ENCODE results near the gene GAA. TPM values are rescaled to one million over a fixed set of nuclear protein-coding genes. Genes with fewer than 3 reads are reported as not detected.

The GAA gene
- total and polyA plus RNA-seq, 11 donors: 27.5 to 109 (median 46.0) TPM

DNA sequence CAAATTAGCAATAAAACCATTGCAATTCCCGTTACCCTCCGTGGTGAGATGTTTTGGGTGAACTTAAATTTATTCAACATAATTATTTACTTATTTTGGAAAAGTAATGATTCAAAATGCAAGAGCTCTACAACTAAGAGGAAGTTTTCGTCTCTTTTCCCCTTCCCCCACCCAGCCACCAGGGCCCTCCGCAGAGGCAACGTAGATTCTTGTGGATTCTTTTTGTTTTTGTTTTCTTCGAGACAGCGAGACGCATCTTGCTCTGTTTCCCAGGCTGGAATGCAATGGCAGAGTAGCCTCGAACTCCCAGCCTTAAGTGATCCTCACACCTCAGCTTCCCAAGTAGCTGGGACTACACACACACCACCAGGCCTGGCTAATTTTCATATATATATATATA lies 45.8 kb upstream of the GAA start:
- intact Hi-C loops (cut with DNase I): no loop called here
- Histone ChIP-seq H3K4me1 (peaks cover 0 to 8% (median 0%) of the 10 kb centered on the region in 12 donors), H3K36me3 (peaks cover 0 to 20% (median 9%) of the 10 kb centered on the region in 9 donors), H3K9me3 (no peaks in the 10 kb centered on the region), H3K27me3 (no peaks in the 10 kb centered on the region), H3K27ac (no peak overlapping the region), H3K4me3 (no peak overlapping the region)
- WGBS, 4 donors: 91 to 94% (median 92%) methylated on average over 9 of the region's 9 CpGs
- no peak for ATAC-seq
- no peak for DNase-seq
- TF ChIP-seq, protein P1, sequence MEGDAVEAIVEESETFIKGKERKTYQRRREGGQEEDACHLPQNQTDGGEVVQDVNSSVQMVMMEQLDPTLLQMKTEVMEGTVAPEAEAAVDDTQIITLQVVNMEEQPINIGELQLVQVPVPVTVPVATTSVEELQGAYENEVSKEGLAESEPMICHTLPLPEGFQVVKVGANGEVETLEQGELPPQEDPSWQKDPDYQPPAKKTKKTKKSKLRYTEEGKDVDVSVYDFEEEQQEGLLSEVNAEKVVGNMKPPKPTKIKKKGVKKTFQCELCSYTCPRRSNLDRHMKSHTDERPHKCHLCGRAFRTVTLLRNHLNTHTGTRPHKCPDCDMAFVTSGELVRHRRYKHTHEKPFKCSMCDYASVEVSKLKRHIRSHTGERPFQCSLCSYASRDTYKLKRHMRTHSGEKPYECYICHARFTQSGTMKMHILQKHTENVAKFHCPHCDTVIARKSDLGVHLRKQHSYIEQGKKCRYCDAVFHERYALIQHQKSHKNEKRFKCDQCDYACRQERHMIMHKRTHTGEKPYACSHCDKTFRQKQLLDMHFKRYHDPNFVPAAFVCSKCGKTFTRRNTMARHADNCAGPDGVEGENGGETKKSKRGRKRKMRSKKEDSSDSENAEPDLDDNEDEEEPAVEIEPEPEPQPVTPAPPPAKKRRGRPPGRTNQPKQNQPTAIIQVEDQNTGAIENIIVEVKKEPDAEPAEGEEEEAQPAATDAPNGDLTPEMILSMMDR (IDR thresholded peaks at IDR 0.05): no peak
- no peak for TF ChIP-seq POLR2A (IDR thresholded peaks at IDR 0.05)

GRCh38 chr17:80058311-80058955 lies 42.9 kb upstream of the GAA start:
- intact Hi-C loops (cut with DNase I): no loop called here
- 95% methylated on average over 28 of the region's 28 CpGs for WGBS, 4 donors

DNA sequence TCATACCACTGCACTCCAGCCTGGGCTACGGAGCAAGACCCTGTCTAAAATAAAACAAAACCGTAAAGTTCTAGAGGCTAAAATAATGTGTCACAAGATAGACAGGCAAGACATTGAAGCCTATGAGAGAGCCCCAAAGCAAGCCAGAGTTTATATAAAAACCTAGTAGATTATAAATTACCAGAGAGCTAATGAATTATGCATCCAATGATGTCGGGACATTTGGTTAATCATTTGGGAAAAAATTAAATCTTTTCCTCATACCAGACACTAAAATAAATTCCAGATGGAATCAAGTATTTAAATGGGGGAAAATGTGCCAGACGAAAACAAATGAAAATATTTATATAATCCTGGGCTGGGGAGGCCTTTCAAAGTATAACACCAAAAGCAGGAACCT lies 40.7 kb upstream of the GAA start:
- TF ChIP-seq POLR2A (IDR thresholded peaks at IDR 0.05): no peak
- TF ChIP-seq, protein P1 (IDR thresholded peaks at IDR 0.05): no peak
- WGBS, 4 donors: 85 to 92% (median 91%) methylated on average over 4 of the region's 4 CpGs
- intact Hi-C loops (cut with DNase I): no loop called here
- Histone ChIP-seq H3K9me3 (no peaks in the 10 kb centered on the region), H3K27me3 (no peaks in the 10 kb centered on the region), H3K27ac (no peak overlapping the region), H3K4me3 (no peak overlapping the region), H3K36me3 (peaks cover 0 to 15% (median 3%) of the 10 kb centered on the region in 9 donors), H3K4me1 (peaks cover 0 to 15% (median 0%) of the 10 kb centered on the region in 12 donors)
- ATAC-seq (no peak), DNase-seq (no peak)

More at GRCh38 chr17:80058311-80058955, 42.9 kb upstream of the GAA start:
- H3K27me3 ChIP-seq: no peaks in the 10 kb centered on the region
- no peak for TF ChIP-seq POLR2A (IDR thresholded peaks at IDR 0.05)
- TF ChIP-seq, protein P1 (IDR thresholded peaks at IDR 0.05): no peak
- DNase-seq: no peak
- H3K4me1 ChIP-seq: peaks cover 0 to 11% (median 0%) of the 10 kb centered on the region in 12 donors
- no peak overlapping the region for H3K27ac ChIP-seq
- H3K4me3 ChIP-seq: no peak overlapping the region
- ATAC-seq: no peak
- H3K9me3 ChIP-seq: no peaks in the 10 kb centered on the region
- peaks cover 0 to 15% (median 3%) of the 10 kb centered on the region in 9 donors for H3K36me3 ChIP-seq

- Histone ChIP-seq H3K4me1 (peaks cover 0 to 15% (median 0%) of the 10 kb centered on the region in 12 donors), H3K9me3 (no peaks in the 10 kb centered on the region), H3K4me3 (no peak overlapping the region), H3K27me3 (no peaks in the 10 kb centered on the region), H3K36me3 (peaks cover 0 to 15% (median 0%) of the 10 kb centered on the region in 9 donors), H3K27ac (no peak overlapping the region)
- DNase-seq (no peak), ATAC-seq (no peak)
- WGBS, 4 donors: 83 to 93% (median 88%) methylated on average over 11 to 12 of the region's 12 CpGs
- TF ChIP-seq, protein P1 (IDR thresholded peaks at IDR 0.05): no peak
- no peak for TF ChIP-seq POLR2A (IDR thresholded peaks at IDR 0.05)
- intact Hi-C loops (cut with DNase I): no loop called here
Observed at GRCh38 chr17:80061421-80061820, 40.0 kb upstream of the GAA start.
